Smooth muscle cell (in vitro differentiated cells): ENCODE results near the gene CRYGN. TPM values are rescaled to one million over a fixed set of nuclear protein-coding genes. Genes with fewer than 3 reads are reported as not detected.

Experiments used
- DNase-seq: peaks from one replicate; lab custom pipeline; 2025; ENCODE audit not compliant: unreplicated experiment; lab: John Stamatoyannopoulos, UW
- H2AFZ ChIP-seq: fragments of 200-600 bp; sonication (generic); 2 replicates; pipeline ENCODE4 v1.6.0; 2016; ENCODE audit warnings: antibody characterized with exemption, low read depth, mild to moderate bottlenecking
- H3F3A ChIP-seq: fragments of 200-600 bp; sonication (generic); 2 replicates; pipeline ENCODE4 v1.6.0; 2017; ENCODE audit warnings: antibody characterized with exemption, low read depth
- H3K27ac ChIP-seq: fragments of 200-600 bp; sonication (generic); 2 replicates; pipeline ENCODE4 v1.5.1; 2016; ENCODE audit warnings: low read depth, mild to moderate bottlenecking
- H3K27me3 ChIP-seq: fragments of 200-600 bp; sonication (generic); 2 replicates; pipeline ENCODE4 v1.6.1; 2016; ENCODE audit warnings: low read depth, mild to moderate bottlenecking
- H3K36me3 ChIP-seq: fragments of 200-600 bp; sonication (generic); 2 replicates; pipeline ENCODE4 v1.5.1; 2016; ENCODE audit warnings: low read depth
- H3K4me1 ChIP-seq: fragments of 200-600 bp; sonication (generic); 2 replicates; pipeline ENCODE4 v1.5.1; 2016; ENCODE audit warnings: low read depth
- H3K4me2 ChIP-seq: fragments of 200-600 bp; sonication (generic); 2 replicates; pipeline ENCODE4 v1.6.0; 2016; ENCODE audit warnings: mild to moderate bottlenecking
- H3K4me3 ChIP-seq: fragments of 200-600 bp; sonication (generic); 2 replicates; pipeline ENCODE4 v1.5.1; 2016; ENCODE audit warnings: mild to moderate bottlenecking
- H3K79me2 ChIP-seq: fragments of 200-600 bp; sonication (generic); 2 replicates; pipeline ENCODE4 v1.6.0; 2016; ENCODE audit warnings: low read depth, mild to moderate bottlenecking
- H3K9ac ChIP-seq: fragments of 200-600 bp; sonication (generic); 2 replicates; pipeline ENCODE4 v1.6.0; 2016; ENCODE audit warnings: low read depth
- H3K9me3 ChIP-seq: fragments of 200-600 bp; sonication (generic); replicated peaks from 2 replicates; pipeline ENCODE4 v1.5.1; 2016; ENCODE audit warnings: low read depth
- H4K20me1 ChIP-seq: fragments of 200-600 bp; sonication (generic); 2 replicates; pipeline ENCODE4 v1.6.0; 2016; ENCODE audit warnings: low read depth
- WGBS: methylation state at CpG from one replicate; pipeline ENCODE4 v1.1.7; 2016; ENCODE audit warnings: low lambda C conversion rate; 5-methylcytosine and 5-hydroxymethylcytosine counted together
- polyA plus RNA-seq: library from polyadenylated mRNA; unstranded; fragments of >200 nt; fragmentation: Nextera tagmentation; extraction: Ambion mirVana; gene quantifications from 2 replicates; pipeline ENCODE4 v1.2.1, GENCODE V29; 2016
- total RNA-seq: library from RNA; depleted of rRNA; stranded (reverse); fragments of >200 nt; gene quantifications from 2 replicates; pipeline ENCODE4 v1.2.3, GENCODE V29; 2014
- TF ChIP-seq, protein P1 (sequence below): fragments of 200-600 bp; sonication (generic); IDR thresholded peaks from 2 replicates; pipeline ENCODE4 v1.5.1; 2017; ENCODE audit warnings: borderline replicate concordance, mild to moderate bottlenecking, antibody characterized with exemption; ENCODE audit not compliant: insufficient read depth, poor library complexity, severe bottlenecking

The CRYGN gene
- total and polyA plus RNA-seq, 2 experiments from 2014 or later: 0.13 TPM; not detected in 1

DNA sequence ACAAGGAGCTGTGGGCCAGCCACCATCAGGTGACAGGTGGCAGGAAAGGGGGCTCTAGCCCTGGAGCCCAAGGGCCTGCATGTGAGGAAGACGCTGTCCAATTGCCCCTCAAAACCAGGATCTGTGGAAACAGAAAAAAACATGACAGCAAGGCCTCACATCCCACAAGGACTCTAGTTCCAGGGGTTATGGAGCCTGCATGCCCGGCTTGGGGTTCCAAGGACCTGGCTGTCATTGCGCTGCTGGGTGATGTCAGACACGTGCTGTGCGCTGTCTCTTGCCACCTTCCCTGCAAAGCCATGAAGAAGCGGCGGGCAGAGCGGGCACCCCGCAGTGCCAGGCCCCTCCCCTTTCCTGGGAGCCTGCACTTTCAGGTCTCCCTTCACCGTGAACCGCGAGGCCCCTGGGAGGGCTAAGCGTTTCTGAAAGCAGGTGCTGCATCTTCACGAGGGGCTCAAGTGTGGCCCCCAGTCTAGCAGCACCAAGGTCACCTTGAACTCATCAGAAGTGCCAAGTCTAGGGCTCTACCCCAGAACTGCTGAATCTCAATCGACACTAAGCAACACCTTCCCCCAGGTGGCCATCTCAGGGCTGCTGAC is 15.1 kb upstream of the CRYGN start:
- Histone ChIP-seq H3K9ac (no peak overlapping the region), H3K36me3 (no peaks in the 10 kb centered on the region), H3K9me3 (no peaks in the 10 kb centered on the region), H3F3A (no peaks in the 10 kb centered on the region), H3K27me3 (no peaks in the 10 kb centered on the region), H3K4me2 (no peak overlapping the region), H3K4me1 (peaks cover 6% of the 10 kb centered on the region), H3K79me2 (no peaks in the 10 kb centered on the region), H3K27ac (no peak overlapping the region), H4K20me1 (no peaks in the 10 kb centered on the region), H3K4me3 (no peak overlapping the region), H2AFZ (no peak overlapping the region)
- TF ChIP-seq, protein P1, sequence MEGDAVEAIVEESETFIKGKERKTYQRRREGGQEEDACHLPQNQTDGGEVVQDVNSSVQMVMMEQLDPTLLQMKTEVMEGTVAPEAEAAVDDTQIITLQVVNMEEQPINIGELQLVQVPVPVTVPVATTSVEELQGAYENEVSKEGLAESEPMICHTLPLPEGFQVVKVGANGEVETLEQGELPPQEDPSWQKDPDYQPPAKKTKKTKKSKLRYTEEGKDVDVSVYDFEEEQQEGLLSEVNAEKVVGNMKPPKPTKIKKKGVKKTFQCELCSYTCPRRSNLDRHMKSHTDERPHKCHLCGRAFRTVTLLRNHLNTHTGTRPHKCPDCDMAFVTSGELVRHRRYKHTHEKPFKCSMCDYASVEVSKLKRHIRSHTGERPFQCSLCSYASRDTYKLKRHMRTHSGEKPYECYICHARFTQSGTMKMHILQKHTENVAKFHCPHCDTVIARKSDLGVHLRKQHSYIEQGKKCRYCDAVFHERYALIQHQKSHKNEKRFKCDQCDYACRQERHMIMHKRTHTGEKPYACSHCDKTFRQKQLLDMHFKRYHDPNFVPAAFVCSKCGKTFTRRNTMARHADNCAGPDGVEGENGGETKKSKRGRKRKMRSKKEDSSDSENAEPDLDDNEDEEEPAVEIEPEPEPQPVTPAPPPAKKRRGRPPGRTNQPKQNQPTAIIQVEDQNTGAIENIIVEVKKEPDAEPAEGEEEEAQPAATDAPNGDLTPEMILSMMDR: no peak
- 96% methylated on average over 15 of the region's 15 CpGs for WGBS
- DNase-seq: no peak

DNA sequence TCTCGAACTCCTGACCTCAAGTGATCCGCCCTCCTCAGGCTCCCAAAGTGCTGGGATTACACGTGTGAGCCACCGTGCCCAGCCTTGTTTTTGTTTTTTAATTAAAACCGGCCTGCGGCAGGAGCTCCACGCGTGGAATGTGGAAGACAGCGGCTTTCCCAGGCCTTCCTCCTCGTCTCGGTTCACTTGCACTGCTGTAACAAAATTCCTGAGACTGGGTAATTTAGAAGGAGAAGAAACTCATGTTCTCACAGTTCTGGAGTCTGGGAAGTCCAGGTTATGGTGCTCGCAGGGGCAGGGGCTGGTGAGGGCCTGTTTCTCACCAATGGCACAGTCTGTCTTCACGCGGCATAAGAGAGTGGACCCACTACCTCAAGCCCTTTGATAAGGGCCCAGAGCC is 14.4 kb upstream of the CRYGN start:
- H3K79me2 ChIP-seq: no peaks in the 10 kb centered on the region
- no peak overlapping the region for H3K27ac ChIP-seq
- H3F3A ChIP-seq: no peaks in the 10 kb centered on the region
- no peak overlapping the region for H3K9ac ChIP-seq
- no peaks in the 10 kb centered on the region for H3K9me3 ChIP-seq
- no peak overlapping the region for H3K4me3 ChIP-seq
- 74% methylated on average over 14 of the region's 14 CpGs for WGBS
- no peak for DNase-seq
- H3K27me3 ChIP-seq: no peaks in the 10 kb centered on the region
- H2AFZ ChIP-seq: no peak overlapping the region
- H3K4me1 ChIP-seq: no peaks in the 10 kb centered on the region
- TF ChIP-seq, protein P1: no peak
- no peak overlapping the region for H3K4me2 ChIP-seq
- no peaks in the 10 kb centered on the region for H4K20me1 ChIP-seq
- H3K36me3 ChIP-seq: no peaks in the 10 kb centered on the region

DNA sequence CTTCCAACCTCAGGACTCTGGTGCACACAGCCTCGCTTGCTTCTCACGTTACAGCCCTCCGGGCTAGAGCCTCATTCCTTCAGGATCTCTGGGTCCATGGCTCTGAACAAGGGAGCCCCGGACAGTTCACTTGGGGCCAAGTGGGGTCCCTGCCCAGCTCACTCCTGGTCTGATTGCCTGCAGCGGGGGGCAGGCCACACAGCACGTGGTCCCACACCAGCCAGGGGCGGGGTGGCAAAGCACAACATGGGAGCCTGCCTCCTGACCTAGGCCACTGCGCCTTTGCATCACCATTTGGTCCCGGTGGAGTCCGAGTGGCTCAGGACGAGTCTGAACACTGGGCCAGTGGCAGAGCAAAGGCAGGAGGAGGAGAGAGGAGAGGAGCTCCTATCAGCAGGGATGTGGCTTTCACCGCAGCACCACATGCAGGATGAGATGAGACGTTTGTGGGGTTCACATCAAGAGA is 13.4 kb upstream of the CRYGN start:
- no peaks in the 10 kb centered on the region for H3K9me3 ChIP-seq
- H3K36me3 ChIP-seq: no peaks in the 10 kb centered on the region
- no peaks in the 10 kb centered on the region for H3K4me1 ChIP-seq
- no peaks in the 10 kb centered on the region for H3K27me3 ChIP-seq
- DNase-seq: no peak
- TF ChIP-seq, protein P1: no peak
- no peak overlapping the region for H3K4me2 ChIP-seq
- no peak overlapping the region for H2AFZ ChIP-seq
- H3K27ac ChIP-seq: no peak overlapping the region
- whole genome bisulfite sequencing: 90% methylated on average over 13 of the region's 13 CpGs
- no peaks in the 10 kb centered on the region for H4K20me1 ChIP-seq
- no peaks in the 10 kb centered on the region for H3F3A ChIP-seq
- no peak overlapping the region for H3K4me3 ChIP-seq
- H3K79me2 ChIP-seq: no peaks in the 10 kb centered on the region
- H3K9ac ChIP-seq: no peak overlapping the region
